Spleen (tissue), 11 donors: ENCODE results near the gene NPHS1. TPM values are rescaled to one million over a fixed set of nuclear protein-coding genes. Genes with fewer than 3 reads are reported as not detected.

Experiments
- DNase-seq: peaks from one replicate; pipeline ENCODE4 v3.0.0-alpha.2; 2020
- H3K27ac ChIP-seq, 8 donors: fragments of 200-600 bp; sonication (generic) in 7 of 8; 1 replicate in 4 of 8; 2 replicates in 4 of 8; pipeline versions ENCODE4 v1.5.0 to v1.8.0; 2016 to 2021; ENCODE audit warnings: inconsistent platforms in 4 of 8, mild to moderate bottlenecking in 4 of 8, moderate library complexity in 1 of 8
- H3K27me3 ChIP-seq, 7 donors: fragments of 200-600 bp; sonication (generic) in 6 of 7; replicated peaks in 1 of 7; 1 replicate in 4 of 7; 2 replicates in 3 of 7; pipeline versions ENCODE4 v1.5.0 to v1.8.0; 2016 to 2021; ENCODE audit warnings: inconsistent platforms in 3 of 7, mild to moderate bottlenecking in 1 of 7
- H3K36me3 ChIP-seq, 6 donors: fragments of 200-600 bp; sonication (generic) in 5 of 6; 1 replicate in 4 of 6; 2 replicates in 2 of 6; pipeline versions ENCODE4 v1.5.0 to v1.8.0; 2016 to 2021; ENCODE audit warnings: inconsistent platforms in 2 of 6
- H3K4me1 ChIP-seq, 6 donors: fragments of 200-600 bp; sonication (generic) in 5 of 6; 1 replicate in 3 of 6; 2 replicates in 3 of 6; pipeline versions ENCODE4 v1.5.0 to v1.8.0; 2016 to 2021; ENCODE audit warnings: inconsistent platforms in 3 of 6
- H3K4me3 ChIP-seq, 8 donors: fragments of 200-600 bp; sonication (generic) in 7 of 8; 1 replicate in 4 of 8; 2 replicates in 4 of 8; pipeline versions ENCODE4 v1.5.0 to v1.8.0; 2016 to 2021; ENCODE audit warnings: inconsistent platforms in 4 of 8, mild to moderate bottlenecking in 4 of 8, moderate library complexity in 2 of 8
- H3K9me3 ChIP-seq, 8 donors: fragments of 200-600 bp; sonication (generic) in 7 of 8; 1 replicate in 4 of 8; 2 replicates in 4 of 8; pipeline versions ENCODE4 v1.5.0 to v1.8.0; 2016 to 2021; ENCODE audit warnings: inconsistent platforms in 4 of 8
- CTCF ChIP-seq, 11 experiments: fragments of 200-600 bp in 7 of 11; fragments of 450-650 bp in 4 of 11; sonication (generic) in 4 of 11; IDR thresholded peaks in 8 of 11; conservative IDR thresholded peaks in 3 of 11; 1 replicate in 7 of 11; 2 replicates in 4 of 11; pipeline versions ENCODE4 v1.4.0 to v1.8.0; 2016 to 2021; ENCODE audit warnings: antibody characterized with exemption in 11 of 11, inconsistent platforms in 4 of 11, mild to moderate bottlenecking in 1 of 11
- POLR2A ChIP-seq, 3 donors: fragments of 450-650 bp; IDR thresholded peaks; one replicate each; pipeline ENCODE4 v1.5.1; 2017; ENCODE audit warnings: antibody characterized with exemption in 3 of 3, mild to moderate bottlenecking in 1 of 3
- POLR2AphosphoS5 ChIP-seq, 3 donors: sonication (generic); formaldehyde crosslinking; IDR thresholded peaks; one replicate each; pipeline ENCODE4 v1.5.1; 2017; ENCODE audit warnings: antibody characterized with exemption in 3 of 3
- WGBS, 5 donors: extraction: QIAGEN DNeasy Blood & Tissue Kit in 3 of 5; methylation state at CpG; one replicate each; pipeline versions ENCODE4 v1.1.5 to v1.1.7; 2013 to 2018; 5-methylcytosine and 5-hydroxymethylcytosine counted together
- intact Hi-C: fragments of 100-400 bp; cut with DNase I; formaldehyde crosslinking; loops from one replicate; pipeline ENCODE4 v1.15.0; 2023; ENCODE audit warnings: low total_unique reads
- polyA plus RNA-seq, 3 donors: library from polyadenylated mRNA; stranded (reverse); fragments of 200-250 nt; gene quantifications; one replicate each; pipeline ENCODE4 v1.2.1, GENCODE V29; 2013
- total RNA-seq, 7 donors: library from RNA; depleted of rRNA in 3 of 7; stranded (reverse); fragments of >200 nt in 3 of 7; fragmentation: NEBNext Ultra II Directional in 4 of 7; extraction: Animal tissue kit (Norgen Biotek cat#: 25700) in 4 of 7; gene quantifications; one replicate each; pipeline versions ENCODE4 v1.1.0 to v1.2.1, GENCODE V29; 2016 to 2021
- donor health status: healthy with polysubstance abuse.
- donor health status: DM: no; HTN: no; CAD: no; lungs with moderate emphysema.
- donor health status: DM: no; HTN: no; CAD: no.
- donor health status: Bipolar disorder and iron deficiency.
- donor health status: healthy.
- donor health status: DM: no; HTN: no; CAD: no.
- donor health status: DM: yes; HTN: yes; CAD: no.

Gene NPHS1
- total and polyA plus RNA-seq, 10 donors: 0.10 to 0.60 (median 0.20) TPM; not detected in 5

DNA sequence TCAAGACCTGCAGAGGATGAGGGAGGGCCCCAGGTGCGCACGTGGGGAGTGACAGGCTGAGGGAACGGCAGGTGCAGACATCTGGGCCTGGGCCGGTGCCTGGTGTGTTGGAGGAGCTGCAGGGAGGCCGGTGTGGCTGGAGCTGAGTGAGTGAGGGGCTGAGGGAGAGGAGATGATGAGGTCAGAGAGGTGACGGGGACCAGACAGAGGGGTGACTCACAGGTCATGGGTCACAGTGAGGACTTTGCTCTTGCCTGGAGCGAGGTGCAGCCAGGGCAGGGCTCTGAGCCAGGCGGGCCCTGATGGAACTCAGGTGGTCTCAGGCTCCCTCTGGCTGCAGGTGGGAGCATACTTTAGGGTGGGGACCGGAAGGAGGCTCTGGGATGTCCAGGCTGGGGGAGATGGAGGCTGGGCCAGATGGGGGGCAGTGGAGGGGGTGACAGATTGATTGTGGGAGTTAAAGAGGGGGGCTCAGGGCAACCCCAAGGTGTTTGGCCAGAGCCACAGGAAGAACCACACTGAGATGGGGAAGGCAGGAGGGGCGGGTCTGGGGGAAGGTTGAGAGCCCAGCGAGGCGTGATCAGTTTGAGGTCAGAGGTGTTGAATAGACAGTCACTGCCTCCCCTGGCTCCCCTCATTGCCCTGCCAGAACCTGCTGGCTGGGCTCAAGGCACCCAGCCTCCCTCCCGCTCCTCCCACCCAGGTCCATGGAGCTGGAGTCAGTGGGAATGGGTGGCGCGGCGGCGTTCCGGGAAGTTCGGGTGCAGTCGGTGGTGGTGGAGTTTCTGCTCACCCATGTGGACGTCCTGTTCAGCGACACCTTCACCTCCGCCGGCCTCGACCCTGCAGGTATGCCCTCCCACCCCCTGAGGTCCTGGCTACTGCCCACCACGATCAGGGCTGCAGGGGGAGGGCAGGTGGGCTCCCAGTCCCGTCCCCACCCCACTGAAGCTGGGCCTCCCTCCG is 68.6 kb downstream of the NPHS1 start:
- intact Hi-C loops: no loop called here
- 83 to 91% (median 88%) methylated on average over 28 of the region's 28 CpGs for WGBS, 5 donors
- no peaks in the 10 kb centered on the region for H3K27me3 ChIP-seq
- no peaks in the 10 kb centered on the region for H3K4me1 ChIP-seq
- H3K36me3 ChIP-seq: peaks cover 0 to 86% (median 28%) of the 10 kb centered on the region in 6 donors
- TF ChIP-seq POLR2AphosphoS5 (IDR thresholded peaks at IDR 0.05): no peak
- TF ChIP-seq POLR2A (IDR thresholded peaks at IDR 0.05): no peak
- TF ChIP-seq CTCF (IDR thresholded peaks at IDR 0.05 in 8 of 11, conservative IDR thresholded peaks at IDR 0.05 in 3 of 11): no peak
- no peak for DNase-seq
- no peak overlapping the region for H3K27ac ChIP-seq
- H3K4me3 ChIP-seq: no peak overlapping the region
- no peaks in the 10 kb centered on the region for H3K9me3 ChIP-seq

- WGBS, 5 donors: 94 to 97% (median 96%) methylated on average over 11 to 12 of the region's 12 CpGs
- no peaks in the 10 kb centered on the region for H3K27me3 ChIP-seq
- no peaks in the 10 kb centered on the region for H3K9me3 ChIP-seq
- no peak overlapping the region for H3K27ac ChIP-seq
- no peaks in the 10 kb centered on the region for H3K4me1 ChIP-seq
- H3K36me3 ChIP-seq: peaks cover 0 to 96% (median 28%) of the 10 kb centered on the region in 6 donors
- TF ChIP-seq POLR2AphosphoS5 (IDR thresholded peaks at IDR 0.05) (no peak), CTCF (IDR thresholded peaks at IDR 0.05 in 8 of 11, conservative IDR thresholded peaks at IDR 0.05 in 3 of 11) (no peak), POLR2A (IDR thresholded peaks at IDR 0.05) (no peak)
- intact Hi-C loops: no loop called here
- H3K4me3 ChIP-seq: no peak overlapping the region
- DNase-seq: no peak
Observed at GRCh38 chr19:35782589-35782988, 69.7 kb downstream of the NPHS1 start.

GRCh38 chr19:35781650-35782049 is 70.7 kb downstream of the NPHS1 start:
- no peak for TF ChIP-seq CTCF (IDR thresholded peaks at IDR 0.05 in 8 of 11, conservative IDR thresholded peaks at IDR 0.05 in 3 of 11)
- no peak for TF ChIP-seq POLR2A (IDR thresholded peaks at IDR 0.05)
- no peak for TF ChIP-seq POLR2AphosphoS5 (IDR thresholded peaks at IDR 0.05)
- Histone ChIP-seq H3K27ac (no peak overlapping the region), H3K4me3 (no peak overlapping the region), H3K27me3 (no peaks in the 10 kb centered on the region), H3K36me3 (peaks cover 0 to 89% (median 28%) of the 10 kb centered on the region in 6 donors), H3K9me3 (no peaks in the 10 kb centered on the region), H3K4me1 (peaks cover 0 to 1% (median 0%) of the 10 kb centered on the region in 6 donors)
- WGBS, 5 donors: 87 to 91% (median 90%) methylated on average over 8 to 9 of the region's 9 CpGs
- no peak for DNase-seq
- intact Hi-C loops: no loop called here

DNA sequence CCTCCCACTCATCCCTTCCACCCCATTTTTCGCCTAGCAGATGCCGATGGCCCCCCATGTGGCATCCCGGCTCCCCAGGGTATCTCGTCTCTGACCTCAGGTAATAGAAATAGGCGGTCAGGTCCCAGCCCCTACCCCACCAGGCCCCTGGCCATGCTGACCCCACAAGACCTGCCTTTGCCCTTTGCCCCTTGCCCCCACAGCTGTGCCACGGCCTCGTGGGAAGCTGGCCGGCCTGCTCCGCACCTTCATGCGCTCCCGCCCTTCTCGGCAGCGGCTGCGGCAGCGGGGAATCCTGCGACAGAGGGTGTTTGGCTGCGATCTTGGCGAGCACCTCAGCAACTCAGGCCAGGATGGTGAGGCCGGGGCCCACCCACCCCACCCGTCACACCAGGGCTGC is 71.6 kb downstream of the NPHS1 start:
- TF ChIP-seq CTCF (IDR thresholded peaks at IDR 0.05 in 8 of 11, conservative IDR thresholded peaks at IDR 0.05 in 3 of 11): no peak
- TF ChIP-seq POLR2A (IDR thresholded peaks at IDR 0.05): no peak
- no peak for TF ChIP-seq POLR2AphosphoS5 (IDR thresholded peaks at IDR 0.05)
- H3K4me1 ChIP-seq: peaks cover 0 to 10% (median 9%) of the 10 kb centered on the region in 6 donors
- no peaks in the 10 kb centered on the region for H3K27me3 ChIP-seq
- no peak for DNase-seq
- 93 to 98% (median 95%) methylated on average over 5 to 20 of the region's 20 CpGs for WGBS, 5 donors
- no peak overlapping the region for H3K4me3 ChIP-seq
- intact Hi-C loops: no loop called here
- no peaks in the 10 kb centered on the region for H3K9me3 ChIP-seq
- no peak overlapping the region for H3K27ac ChIP-seq
- H3K36me3 ChIP-seq: peaks cover 0 to 79% (median 28%) of the 10 kb centered on the region in 6 donors
